Endothelial cell of umbilical vein (primary cell): ENCODE measurements around the gene USH1G. TPM values are rescaled to one million over a fixed set of nuclear protein-coding genes. Genes with fewer than 3 reads are reported as not detected.

Experiments used
- BruUV-seq: library from RNA; stranded (reverse); fragments of 400-500 nt; replicated peaks from 2 replicates; lab custom pipeline; 2021; lab: Mats Ljungman, UMichigan
- CTCF ChIA-PET: fragments of 300-600, 350-600 bp; sonication (Branson Sonifier 250); formaldehyde crosslinking; loops from one replicate; lab custom pipeline; 2021; ENCODE audit warnings: antibody characterized with exemption, inconsistent platforms; lab: Charles Lee
- POLR2A ChIA-PET: fragments of 300-600, 350-600 bp; sonication (Branson Sonifier 250); formaldehyde crosslinking; loops from one replicate; lab custom pipeline; 2021; ENCODE audit warnings: antibody characterized with exemption, inconsistent platforms; lab: Charles Lee
- DNase-seq: peaks from one replicate; pipeline ENCODE4 v3.0.0-alpha.2; 2011; ENCODE audit warnings: low read depth, low spot score
- FAIRE-seq: peaks from 2 replicates; lab custom pipeline; 2011; peaks lifted over from hg19 to GRCh38; lab: Jason Lieb, UNC
- H2AFZ ChIP-seq: 2 replicates; pipeline ENCODE4 v1.6.0; 2012; ENCODE audit warnings: low read depth, low read length, control low read depth, inconsistent platforms
- H3K27ac ChIP-seq: 2 replicates; pipeline ENCODE4 v1.5.1; 2011; ENCODE audit warnings: low read depth, mild to moderate bottlenecking, control low read depth, low read length, moderate library complexity; ENCODE audit not compliant: insufficient read depth
- H3K27me3 ChIP-seq, 2 experiments: 2 replicates each; pipeline versions ENCODE4 v1.6.0 to v1.6.1; 2011; ENCODE audit warnings: low read length in 2 of 2, mixed read lengths in 1 of 2; ENCODE audit not compliant: control insufficient read depth in 2 of 2, insufficient read depth in 2 of 2
- H3K36me3 ChIP-seq, 2 experiments: 2 replicates in 1 of 2; 3 replicates in 1 of 2; pipeline ENCODE4 v1.5.1; 2011; ENCODE audit warnings: low read length in 2 of 2, mild to moderate bottlenecking in 1 of 2, moderate library complexity in 1 of 2; ENCODE audit not compliant: control insufficient read depth in 2 of 2, insufficient read depth in 2 of 2; ENCODE audit errors: extremely low read depth in 1 of 2
- H3K4me1 ChIP-seq: 3 replicates; pipeline ENCODE4 v1.5.1; 2011; ENCODE audit warnings: mild to moderate bottlenecking, low read length; ENCODE audit not compliant: control insufficient read depth, insufficient read depth; ENCODE audit errors: extremely low read depth
- H3K4me2 ChIP-seq: 2 replicates; pipeline ENCODE4 v1.6.1; 2011; ENCODE audit warnings: low read length, control low read depth, mixed read lengths; ENCODE audit not compliant: insufficient read depth
- H3K4me3 ChIP-seq, 3 experiments: fragments of 200-600 bp in 1 of 3; sonication (generic), shearing (Covaris generic) in 1 of 3; replicated peaks in 1 of 3; 2 replicates each; pipeline ENCODE4 v1.5.1; 2011 to 2016; ENCODE audit warnings: control low read depth in 3 of 3, low read length in 3 of 3, mild to moderate bottlenecking in 2 of 3, inconsistent platforms in 1 of 3, low read depth in 1 of 3, moderate library complexity in 1 of 3; ENCODE audit not compliant: insufficient read depth in 1 of 3
- H3K79me2 ChIP-seq: 2 replicates; pipeline ENCODE4 v1.6.0; 2012; ENCODE audit warnings: low read length, inconsistent platforms; ENCODE audit not compliant: control insufficient read depth, insufficient read depth
- H3K9ac ChIP-seq: replicated peaks from 2 replicates; pipeline ENCODE3; 2011; ENCODE audit warnings: low read length, control low read depth; ENCODE audit not compliant: insufficient read depth; ENCODE audit errors: extremely low read depth
- H3K9me1 ChIP-seq: replicated peaks from 3 replicates; pipeline ENCODE4 v1.6.0; 2011; ENCODE audit warnings: mild to moderate bottlenecking, low read length; ENCODE audit not compliant: control insufficient read depth, insufficient read depth; ENCODE audit errors: extremely low read depth
- H3K9me3 ChIP-seq: replicated peaks from 2 replicates; pipeline ENCODE4 v1.5.1; 2012; ENCODE audit warnings: low read length, inconsistent platforms; ENCODE audit not compliant: control insufficient read depth, insufficient read depth
- H4K20me1 ChIP-seq: replicated peaks from 2 replicates; pipeline ENCODE3; 2011; ENCODE audit warnings: mild to moderate bottlenecking, low read length; ENCODE audit not compliant: control insufficient read depth, insufficient read depth; ENCODE audit errors: extremely low read depth
- CTCF ChIP-seq, 2 donors: IDR thresholded peaks; 1 replicate in 1 of 2; 2 replicates in 1 of 2; pipeline ENCODE4 v1.5.1; 2011; ENCODE audit warnings: low read length in 2 of 2, mild to moderate bottlenecking in 2 of 2, moderate library complexity in 2 of 2, control low read depth in 1 of 2, inconsistent platforms in 1 of 2, low read depth in 1 of 2; ENCODE audit not compliant: insufficient read depth in 1 of 2; ENCODE audit errors: extremely low read depth in 1 of 2
- EZH2 ChIP-seq: IDR thresholded peaks from 2 replicates; pipeline ENCODE4 v1.6.1; 2012; ENCODE audit warnings: borderline replicate concordance, low read depth, mild to moderate bottlenecking, moderate library complexity, low read length, inconsistent platforms; ENCODE audit not compliant: severe bottlenecking
- FOS ChIP-seq: IDR thresholded peaks from 2 replicates; pipeline ENCODE4 v1.6.1; 2011; ENCODE audit warnings: mild to moderate bottlenecking, low read length, moderate library complexity, borderline replicate concordance; ENCODE audit not compliant: insufficient read depth
- GATA2 ChIP-seq: IDR thresholded peaks from 2 replicates; pipeline ENCODE4 v1.7.0; 2011; ENCODE audit warnings: low read depth, mild to moderate bottlenecking, moderate library complexity, mixed read lengths, low read length; ENCODE audit not compliant: insufficient read length, insufficient read depth
- JUN ChIP-seq: IDR thresholded peaks from 2 replicates; pipeline ENCODE4 v1.6.1; 2011; ENCODE audit warnings: borderline replicate concordance, low read depth; ENCODE audit not compliant: insufficient read length, insufficient read depth
- MAX ChIP-seq: IDR thresholded peaks from 2 replicates; pipeline ENCODE4 v1.6.1; 2011; ENCODE audit not compliant: insufficient read depth, insufficient read length
- MYC ChIP-seq: IDR thresholded peaks from one replicate; pipeline ENCODE4 v1.6.1; 2011; ENCODE audit warnings: mild to moderate bottlenecking, low read depth, low read length
- POLR2A ChIP-seq: IDR thresholded peaks from 2 replicates; pipeline ENCODE4 v1.6.1; 2012; ENCODE audit warnings: low read depth, mild to moderate bottlenecking, control low read depth, low read length
- POLR2AphosphoS5 ChIP-seq: IDR thresholded peaks from 2 replicates; pipeline ENCODE4 v1.6.1; 2012; ENCODE audit warnings: low read depth, mild to moderate bottlenecking, control low read depth, low read length, moderate library complexity; ENCODE audit not compliant: insufficient read depth
- dilution Hi-C: fragments of 300-500 bp; cut with MboI; formaldehyde crosslinking; loops from one replicate; pipeline ENCODE4 v1.15.0; 2019; ENCODE audit warnings: low sequenced_read_pairs; ENCODE audit not compliant: extremely low pct_ligation_motif_present
- intact Hi-C: fragments of 100-400 bp; cut with micrococcal nuclease; formaldehyde crosslinking; loops from one replicate; pipeline ENCODE4 v1.10.0; 2022
- polyA plus RNA-seq, 4 experiments: library from polyadenylated mRNA; depleted of rRNA in 3 of 4; stranded (reverse) in 3 of 4; unstranded in 1 of 4; fragments of >200 nt; gene quantifications; 2 replicates each; pipeline versions ENCODE4 v1.2.1 to v1.2.3, GENCODE V29; 2011 to 2012; ENCODE audit warnings: missing spikeins in 1 of 4
- total RNA-seq: library from RNA; stranded (reverse); gene quantifications from 2 replicates; pipeline ENCODE4 v1.2.3, GENCODE V29; 2021

The USH1G gene
- total and polyA plus RNA-seq, 2 donors (not counting 3 experiments of a cell fraction or from before 2014, with no cell fraction given), result not detected

GRCh38 chr17:74866198-74866835 is 56.7 kb downstream of the USH1G start:
- Histone ChIP-seq H3K27ac (no peak overlapping the region), H3K4me1 (peaks cover 14% of the 10 kb centered on the region), H3K36me3 (no peaks in the 10 kb centered on the region), H3K4me2 (no peak overlapping the region), H3K9ac (no peak overlapping the region), H2AFZ (no peak overlapping the region), H3K9me3 (no peaks in the 10 kb centered on the region), H4K20me1 (no peaks in the 10 kb centered on the region), H3K27me3 (peaks cover 3 to 5% of the 10 kb centered on the region in 2 experiments), H3K4me3 (no peak overlapping the region), H3K79me2 (no peaks in the 10 kb centered on the region), H3K9me1 (no peaks in the 10 kb centered on the region)
- ChIA-PET POLR2A (no interaction called here), CTCF (interaction anchor here (0.9 to 14.2 kb wide), 8 partner anchors 14 to 209 kb away, joined by 3 to 325 read pairs (median 8); no protein-coding TSS in a partner anchor)
- TF ChIP-seq POLR2AphosphoS5, result no peak
- TF ChIP-seq POLR2A, result no peak
- TF ChIP-seq JUN, result no peak
- no peak for TF ChIP-seq CTCF (IDR thresholded peaks at IDR 0.05; ENCODE audit: extremely low read depth in 1 of 2, insufficient read depth in 1 of 2, low read depth in 1 of 2, low read length in 2 of 2)
- no peak for TF ChIP-seq EZH2
- no peak for TF ChIP-seq MAX
- no peak for TF ChIP-seq GATA2
- TF ChIP-seq MYC, result no peak
- no peak for TF ChIP-seq FOS
- FAIRE-seq, result no peak
- BruUV-seq, result no TSS peak
- intact Hi-C loops (no loop called here), dilution Hi-C loops (no loop called here)
- DNase-seq, result no peak

Other genes with a start within 250 kb of the USH1G start
- gene CD300LF, start 210.3 kb downstream of the USH1G start, total RNA-seq, result not detected in 2 replicates
- not detected in 2 replicates for gene CD300LF, start 210.3 kb downstream of the USH1G start, polyA plus RNA-seq
- gene RAB37, start 186.0 kb downstream of the USH1G start, total RNA-seq, result 0.21 TPM in 1 of 2 replicates, not detected in the other
- gene RAB37, start 186.0 kb downstream of the USH1G start, polyA plus RNA-seq, result 0.10 and 0.11 TPM in 2 replicates
- 26.8 and 26.9 TPM in 2 replicates for gene NHERF1, start 174.6 kb downstream of the USH1G start, total RNA-seq
- 22.4 and 24.4 TPM in 2 replicates for gene NHERF1, start 174.6 kb downstream of the USH1G start, polyA plus RNA-seq
- 44.8 and 45.8 TPM in 2 replicates for gene NAT9, start 146.9 kb downstream of the USH1G start, total RNA-seq
- 37.2 and 39.3 TPM in 2 replicates for gene NAT9, start 146.9 kb downstream of the USH1G start, polyA plus RNA-seq
- gene GRIN2C, start 63.4 kb downstream of the USH1G start, total RNA-seq, result 0.09 and 0.60 TPM in 2 replicates
- gene GRIN2C, start 63.4 kb downstream of the USH1G start, polyA plus RNA-seq, result 0.03 and 0.04 TPM in 2 replicates
- 30.9 and 33.4 TPM in 2 replicates for gene FDXR, start 50.3 kb downstream of the USH1G start, total RNA-seq
- gene FDXR, start 50.3 kb downstream of the USH1G start, polyA plus RNA-seq, result 19.7 and 20.4 TPM in 2 replicates
- gene FADS6, start 29.6 kb downstream of the USH1G start, total RNA-seq, result not detected in 2 replicates
- not detected in 2 replicates for gene FADS6, start 29.6 kb downstream of the USH1G start, polyA plus RNA-seq
- gene OTOP2, start 1.0 kb upstream of the USH1G start, total RNA-seq, result not detected in 2 replicates
- not detected in 2 replicates for gene OTOP2, start 1.0 kb upstream of the USH1G start, polyA plus RNA-seq
- gene OTOP3, start 12.6 kb upstream of the USH1G start, total RNA-seq, result not detected in 2 replicates
- gene OTOP3, start 12.6 kb upstream of the USH1G start, polyA plus RNA-seq, result not detected in 2 replicates
- gene HID1, start 49.5 kb upstream of the USH1G start, total RNA-seq, result 36.8 and 41.4 TPM in 2 replicates
- 53.3 and 63.4 TPM in 2 replicates for gene HID1, start 49.5 kb upstream of the USH1G start, polyA plus RNA-seq
- 34.9 and 36.7 TPM in 2 replicates for gene CDR2L, start 64.4 kb upstream of the USH1G start, total RNA-seq
- 22.2 and 23.1 TPM in 2 replicates for gene CDR2L, start 64.4 kb upstream of the USH1G start, polyA plus RNA-seq
- 38.0 and 38.8 TPM in 2 replicates for gene MRPL58, start 89.4 kb upstream of the USH1G start, total RNA-seq
- gene MRPL58, start 89.4 kb upstream of the USH1G start, polyA plus RNA-seq, result 28.7 and 43.7 TPM in 2 replicates
- gene ATP5PD, start 123.7 kb upstream of the USH1G start, total RNA-seq, result 200 and 202 TPM in 2 replicates
- 176 and 182 TPM in 2 replicates for gene ATP5PD, start 123.7 kb upstream of the USH1G start, polyA plus RNA-seq
- 20.6 and 23.2 TPM in 2 replicates for gene KCTD2, start 124.0 kb upstream of the USH1G start, total RNA-seq
- 24.3 and 24.8 TPM in 2 replicates for gene KCTD2, start 124.0 kb upstream of the USH1G start, polyA plus RNA-seq
- 16.4 and 17.4 TPM in 2 replicates for gene SLC16A5, start 164.7 kb upstream of the USH1G start, total RNA-seq
- gene SLC16A5, start 164.7 kb upstream of the USH1G start, polyA plus RNA-seq, result 23.3 and 31.9 TPM in 2 replicates
- 14.5 and 15.7 TPM in 2 replicates for gene ARMC7, start 186.7 kb upstream of the USH1G start, total RNA-seq
- gene ARMC7, start 186.7 kb upstream of the USH1G start, polyA plus RNA-seq, result 11.8 and 13.1 TPM in 2 replicates
- 32.6 and 39.2 TPM in 2 replicates for gene NT5C, start 208.5 kb upstream of the USH1G start, total RNA-seq
- 29.1 and 38.0 TPM in 2 replicates for gene NT5C, start 208.5 kb upstream of the USH1G start, polyA plus RNA-seq
- 352 and 364 TPM in 2 replicates for gene JPT1, start 231.3 kb upstream of the USH1G start, total RNA-seq
- 143 and 212 TPM in 2 replicates for gene JPT1, start 231.3 kb upstream of the USH1G start, polyA plus RNA-seq